NB4 (cell line): Measurements from ENCODE around the gene ADM2.

Source experiments
- POLR2A ChIP-seq: IDR thresholded peaks from 2 replicates; pipeline ENCODE4 v1.6.1; 2011; ENCODE audit warnings: mild to moderate bottlenecking; ENCODE audit not compliant: insufficient read length; ENCODE audit errors: extremely low read depth
- TF ChIP-seq, protein P1 (sequence below): IDR thresholded peaks from one replicate; pipeline ENCODE4 v1.5.1; 2012; ENCODE audit warnings: low read depth, low read length

DNA sequence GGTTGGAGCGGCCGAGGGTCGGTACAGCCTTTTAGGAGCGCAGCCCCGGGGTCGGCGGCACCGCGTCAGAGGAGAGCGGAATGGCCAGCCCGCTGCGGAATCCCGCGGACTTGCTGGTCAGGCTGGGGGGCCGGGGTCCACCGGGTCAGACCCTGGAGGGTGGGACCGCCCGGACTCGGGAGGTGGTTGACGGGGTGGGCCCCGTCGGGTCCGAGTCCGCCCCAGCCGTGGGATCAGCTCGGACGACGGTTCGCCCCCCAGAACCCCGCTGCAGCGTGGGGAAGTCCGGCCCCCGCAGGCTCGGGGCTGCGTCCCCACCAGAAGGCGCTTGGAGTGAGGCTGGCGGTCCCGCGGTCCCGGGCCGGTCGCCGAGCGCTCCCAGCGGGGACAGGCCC, 301 bp upstream of the ADM2 start:
- no peak for TF ChIP-seq POLR2A
- TF ChIP-seq, protein P1, sequence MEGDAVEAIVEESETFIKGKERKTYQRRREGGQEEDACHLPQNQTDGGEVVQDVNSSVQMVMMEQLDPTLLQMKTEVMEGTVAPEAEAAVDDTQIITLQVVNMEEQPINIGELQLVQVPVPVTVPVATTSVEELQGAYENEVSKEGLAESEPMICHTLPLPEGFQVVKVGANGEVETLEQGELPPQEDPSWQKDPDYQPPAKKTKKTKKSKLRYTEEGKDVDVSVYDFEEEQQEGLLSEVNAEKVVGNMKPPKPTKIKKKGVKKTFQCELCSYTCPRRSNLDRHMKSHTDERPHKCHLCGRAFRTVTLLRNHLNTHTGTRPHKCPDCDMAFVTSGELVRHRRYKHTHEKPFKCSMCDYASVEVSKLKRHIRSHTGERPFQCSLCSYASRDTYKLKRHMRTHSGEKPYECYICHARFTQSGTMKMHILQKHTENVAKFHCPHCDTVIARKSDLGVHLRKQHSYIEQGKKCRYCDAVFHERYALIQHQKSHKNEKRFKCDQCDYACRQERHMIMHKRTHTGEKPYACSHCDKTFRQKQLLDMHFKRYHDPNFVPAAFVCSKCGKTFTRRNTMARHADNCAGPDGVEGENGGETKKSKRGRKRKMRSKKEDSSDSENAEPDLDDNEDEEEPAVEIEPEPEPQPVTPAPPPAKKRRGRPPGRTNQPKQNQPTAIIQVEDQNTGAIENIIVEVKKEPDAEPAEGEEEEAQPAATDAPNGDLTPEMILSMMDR, result no peak
